SJCRH30 (cell line): ENCODE measurements around the gene VIPR1. TPM values are rescaled to one million over a fixed set of nuclear protein-coding genes. Genes with fewer than 3 reads are reported as not detected.

Experiments
- DNase-seq, 2 experiments: peaks; one replicate each; pipeline ENCODE4 v3.0.0-alpha.2; 2015 to 2020
- H3K27ac ChIP-seq: fragments of 250-450 bp; sonication (Bioruptor Pico); 2 replicates; pipeline ENCODE4 v1.5.1; 2020; ENCODE audit warnings: mild to moderate bottlenecking, moderate library complexity
- H3K27me3 ChIP-seq: fragments of 250-450 bp; sonication (Bioruptor Pico); 2 replicates; pipeline ENCODE4 v1.5.1; 2020; ENCODE audit warnings: mild to moderate bottlenecking, moderate library complexity
- H3K36me3 ChIP-seq: fragments of 250-450 bp; sonication (Bioruptor Pico); 2 replicates; pipeline ENCODE4 v1.5.1; 2020; ENCODE audit warnings: mild to moderate bottlenecking, moderate library complexity
- H3K4me1 ChIP-seq: fragments of 250-450 bp; sonication (Bioruptor Pico); 2 replicates; pipeline ENCODE4 v1.5.1; 2020; ENCODE audit warnings: mild to moderate bottlenecking, moderate library complexity
- H3K4me3 ChIP-seq: fragments of 250-450 bp; sonication (Bioruptor Pico); 2 replicates; pipeline ENCODE4 v1.5.1; 2020; ENCODE audit warnings: mild to moderate bottlenecking, moderate library complexity
- H3K9me3 ChIP-seq: fragments of 250-450 bp; sonication (Bioruptor Pico); replicated peaks from 2 replicates; pipeline ENCODE4 v1.5.1; 2020; ENCODE audit warnings: mild to moderate bottlenecking, moderate library complexity
- total RNA-seq: library from RNA; depleted of rRNA; stranded (reverse); fragments of >200 nt; shearing (Covaris generic); gene quantifications from 2 replicates; pipeline ENCODE4 v1.2.3, GENCODE V29; 2014

The VIPR1 gene
- total RNA-seq, 1 experiment from 2014 or later = not detected

DNA sequence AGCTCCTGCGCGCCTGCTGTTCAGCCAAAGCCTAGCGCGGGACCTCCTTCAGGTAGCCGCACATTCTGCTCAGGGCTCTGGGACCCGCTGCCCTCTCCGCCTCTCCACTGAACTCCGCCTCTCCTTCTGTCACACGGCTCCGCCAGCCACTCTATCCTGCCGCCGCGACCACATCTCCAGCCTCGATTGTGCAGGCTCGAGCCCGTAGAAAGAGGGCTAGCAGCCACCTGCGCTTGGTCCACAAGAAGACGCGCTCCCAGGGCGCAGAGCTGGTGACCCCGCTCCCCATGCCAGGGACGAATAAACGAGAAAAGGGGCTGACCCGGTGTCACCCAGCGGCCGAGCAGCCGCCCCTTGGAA lies 1.1 kb upstream of the VIPR1 start:
- Histone ChIP-seq H3K4me1 (no peaks in the 10 kb centered on the region), H3K4me3 (no peak overlapping the region)

DNA sequence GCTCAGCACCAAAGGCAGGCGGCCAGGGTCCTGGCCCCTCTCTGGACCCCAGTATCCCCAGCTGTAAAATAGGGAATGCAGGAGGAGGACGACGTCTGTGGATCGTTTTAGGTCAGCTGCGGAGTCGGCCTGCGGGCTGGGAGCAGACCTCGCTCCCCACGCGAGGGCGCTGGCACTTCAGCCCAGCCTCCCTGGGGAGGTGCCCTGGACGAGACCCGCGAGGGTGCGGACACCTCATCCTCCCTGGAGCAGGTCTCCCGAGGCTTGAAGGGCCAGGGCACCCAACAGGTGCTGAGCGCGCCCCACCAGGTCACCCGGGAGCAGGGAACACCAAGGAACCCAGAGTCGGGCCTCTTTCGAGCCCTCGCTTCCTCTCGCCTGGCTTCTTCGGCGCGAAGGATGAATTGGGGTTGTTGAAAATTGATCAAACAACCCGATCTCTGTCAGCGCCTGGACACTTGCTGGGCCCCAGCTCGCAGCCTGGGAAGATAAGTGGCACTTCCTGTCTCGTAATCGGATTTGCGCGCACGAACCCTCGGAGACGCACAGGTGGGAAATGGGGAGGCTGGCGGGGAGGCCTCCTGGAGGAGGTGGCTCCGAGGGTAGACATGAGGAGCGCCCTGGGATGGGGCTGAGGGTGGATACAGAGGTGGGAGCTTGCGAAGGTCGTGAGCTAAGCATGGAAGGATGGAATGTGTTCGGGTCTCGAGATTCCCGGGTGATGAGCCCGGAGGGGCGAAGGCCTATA lies 588 bp upstream of the VIPR1 start:
- no peaks in the 10 kb centered on the region for H3K4me1 ChIP-seq
- DNase-seq = no peak
- no peaks in the 10 kb centered on the region for H3K36me3 ChIP-seq
- H3K27me3 ChIP-seq = no peaks in the 10 kb centered on the region
- H3K27ac ChIP-seq = no peak overlapping the region
- no peak overlapping the region for H3K4me3 ChIP-seq
- H3K9me3 ChIP-seq = no peaks in the 10 kb centered on the region

More for the DNA sequence above, 1.1 kb upstream of the VIPR1 start:
- Histone ChIP-seq H3K27ac (no peak overlapping the region), H3K27me3 (no peaks in the 10 kb centered on the region), H3K9me3 (no peaks in the 10 kb centered on the region), H3K36me3 (no peaks in the 10 kb centered on the region)
- no peak for DNase-seq

DNA sequence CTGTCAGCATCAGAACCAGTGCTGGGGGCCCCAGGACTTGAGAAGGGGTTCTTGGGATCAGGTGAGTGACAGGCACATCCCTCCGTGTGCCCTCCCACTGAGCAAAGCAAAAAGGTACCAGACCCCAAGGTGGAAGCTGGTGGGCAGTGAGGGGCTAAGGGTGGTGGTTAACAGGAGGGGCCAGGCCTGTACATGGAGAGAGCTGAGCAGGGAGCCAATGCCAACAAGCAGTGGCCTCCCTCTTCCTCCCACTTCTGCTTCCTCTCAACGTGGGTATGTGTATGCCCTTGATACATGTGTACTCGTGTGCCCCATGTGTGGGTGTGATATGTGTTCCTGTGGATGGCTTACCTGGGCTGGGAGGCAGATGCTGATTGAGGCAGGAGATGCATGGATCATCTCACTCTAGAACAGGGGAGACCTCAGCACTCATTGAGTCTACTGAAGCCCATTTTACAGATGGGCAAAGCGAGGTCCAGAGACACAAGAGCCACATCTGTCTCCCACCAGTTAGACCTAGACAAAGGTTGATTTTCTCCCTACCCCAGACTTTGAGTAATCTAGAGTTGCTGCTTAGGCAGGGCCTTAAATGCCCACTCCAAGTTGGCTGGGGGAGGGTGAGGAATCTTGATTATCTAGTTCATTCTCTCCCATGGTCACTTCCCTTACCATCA lies 945 bp downstream of the VIPR1 start:
- Histone ChIP-seq H3K27ac (no peak overlapping the region), H3K27me3 (no peaks in the 10 kb centered on the region), H3K36me3 (no peaks in the 10 kb centered on the region), H3K4me3 (no peak overlapping the region), H3K9me3 (no peaks in the 10 kb centered on the region), H3K4me1 (no peaks in the 10 kb centered on the region)
- DNase-seq = no peak

DNA sequence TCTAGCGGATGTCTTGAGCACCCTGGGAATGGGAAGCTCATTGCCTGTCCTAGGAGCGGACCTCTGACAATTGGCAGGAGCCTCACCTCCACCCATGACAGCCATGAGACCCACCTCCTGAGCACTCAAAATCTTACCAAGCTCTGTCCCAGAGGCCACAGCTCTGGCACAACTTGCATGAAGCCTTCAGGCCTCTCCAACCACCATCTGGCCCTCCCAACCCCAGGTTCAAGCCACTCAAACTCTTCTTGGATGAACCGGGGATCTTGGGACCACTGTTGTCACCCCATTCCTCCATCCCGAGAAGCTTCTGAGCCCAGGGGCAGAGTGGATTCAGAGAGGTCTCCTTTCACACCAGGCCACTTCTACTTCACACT lies 1.5 kb downstream of the VIPR1 start:
- Histone ChIP-seq H3K9me3 (no peaks in the 10 kb centered on the region), H3K4me3 (no peak overlapping the region), H3K27me3 (no peaks in the 10 kb centered on the region), H3K36me3 (no peaks in the 10 kb centered on the region), H3K27ac (no peak overlapping the region), H3K4me1 (no peaks in the 10 kb centered on the region)
- DNase-seq = no peak

DNA sequence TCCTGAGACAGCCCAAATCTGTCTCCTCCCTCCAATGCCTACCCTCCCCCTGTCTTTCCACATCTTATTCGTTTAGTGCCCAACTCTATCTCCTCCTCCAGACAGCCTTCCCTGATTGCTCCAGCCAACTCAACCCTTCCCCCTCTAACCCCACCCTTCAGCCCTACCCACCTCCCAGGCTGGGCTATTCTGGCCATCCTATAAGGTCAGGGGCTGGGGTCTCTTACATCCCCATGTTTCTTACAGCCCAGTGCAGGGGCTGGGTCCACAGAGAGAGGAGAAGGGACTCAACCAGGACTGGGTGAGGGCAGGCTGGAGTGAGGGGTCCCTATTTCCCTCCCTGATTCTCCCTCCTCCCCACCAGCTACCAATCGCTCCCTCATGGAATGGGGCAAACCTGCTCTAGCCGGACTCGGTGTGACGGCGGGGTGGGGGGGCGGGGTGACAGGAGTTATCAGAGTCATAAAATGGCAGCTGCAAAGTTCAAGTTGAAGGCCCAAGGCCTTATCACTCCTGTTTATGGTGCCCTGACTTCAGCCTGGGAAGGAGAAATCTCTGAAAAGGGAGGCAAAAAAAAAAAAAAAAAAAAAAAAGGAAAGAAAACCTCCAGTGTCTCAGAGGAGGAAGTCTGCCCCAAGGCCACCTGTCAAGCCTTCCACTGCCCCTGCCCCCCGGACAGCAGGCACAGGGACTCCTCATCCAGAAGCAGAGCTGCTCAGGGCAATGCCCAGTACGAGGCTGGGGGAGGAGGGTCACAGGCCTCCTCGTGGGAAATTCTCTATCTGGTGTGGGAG lies 2.1 kb downstream of the VIPR1 start:
- Histone ChIP-seq H3K9me3 (no peaks in the 10 kb centered on the region), H3K4me3 (no peak overlapping the region), H3K36me3 (no peaks in the 10 kb centered on the region), H3K27me3 (no peaks in the 10 kb centered on the region), H3K27ac (no peak overlapping the region), H3K4me1 (no peaks in the 10 kb centered on the region)
- DNase-seq = no peak

DNA sequence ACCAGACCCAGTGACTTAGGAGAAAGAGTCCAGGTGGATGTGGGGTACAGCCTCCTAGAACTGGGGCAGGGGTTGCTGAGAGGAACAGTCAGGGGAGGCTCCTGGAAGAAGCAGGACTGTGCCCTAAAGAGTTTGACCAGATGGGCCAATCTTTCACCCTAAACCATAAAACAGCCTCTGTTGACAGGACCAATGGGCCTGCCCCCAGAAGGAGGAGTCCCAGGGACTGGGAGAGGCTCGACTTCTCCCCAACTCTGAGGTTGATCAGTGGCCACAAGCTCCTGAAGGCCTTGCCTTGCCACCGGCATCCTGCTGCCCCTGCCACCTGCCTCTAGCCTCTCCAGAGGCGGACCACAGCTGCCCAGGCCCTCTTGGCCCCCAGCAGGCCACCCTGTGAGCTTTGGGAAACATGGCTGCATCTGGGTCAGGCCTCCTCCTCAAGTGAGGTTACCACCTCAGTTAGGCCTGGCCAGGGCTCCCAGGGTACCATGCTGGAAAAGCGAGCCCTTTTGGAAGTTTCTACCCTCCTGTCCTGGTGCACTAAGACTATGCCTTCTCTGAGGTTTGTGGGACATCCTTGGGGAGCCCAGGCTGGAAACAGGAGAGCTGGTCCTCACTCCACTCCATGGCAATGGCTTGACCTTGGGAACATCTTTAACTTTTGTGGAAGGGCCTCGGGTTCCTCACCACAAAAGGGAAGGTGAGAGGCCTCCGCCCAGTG lies 2.8 kb downstream of the VIPR1 start:
- no peaks in the 10 kb centered on the region for H3K27me3 ChIP-seq
- no peak overlapping the region for H3K27ac ChIP-seq
- DNase-seq = no peak

DNA sequence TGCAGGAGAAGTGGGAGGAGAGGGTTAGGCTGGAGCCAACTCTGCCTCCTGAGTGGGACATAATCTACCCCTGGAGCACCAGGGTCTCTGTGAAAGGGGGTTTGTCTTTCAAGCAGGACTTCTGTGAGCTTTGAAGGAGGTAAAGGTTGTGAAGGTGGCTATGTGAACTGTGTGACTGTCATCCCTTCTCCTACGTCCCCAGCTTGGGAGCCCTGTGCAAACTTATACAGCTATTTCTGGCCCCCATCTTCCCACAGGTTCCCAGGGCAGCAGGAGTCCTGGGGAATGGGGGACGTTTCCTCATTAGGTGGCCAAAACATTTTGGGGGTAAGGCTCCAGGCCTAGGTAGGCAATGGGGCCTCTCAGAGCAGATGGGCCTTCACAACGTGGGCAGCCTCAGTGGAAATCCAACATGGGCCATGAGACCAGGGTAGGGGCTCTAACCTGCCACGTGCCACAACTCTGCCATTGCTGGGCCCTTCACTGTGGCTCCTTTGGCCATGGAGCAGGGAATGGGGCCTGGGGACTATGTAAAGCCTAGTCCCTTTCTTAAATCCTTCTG lies 3.5 kb downstream of the VIPR1 start:
- no peaks in the 10 kb centered on the region for H3K27me3 ChIP-seq
- H3K27ac ChIP-seq = no peak overlapping the region
- H3K4me3 ChIP-seq = no peak overlapping the region
- H3K9me3 ChIP-seq = no peaks in the 10 kb centered on the region
- no peaks in the 10 kb centered on the region for H3K36me3 ChIP-seq
- H3K4me1 ChIP-seq = no peaks in the 10 kb centered on the region
- no peak for DNase-seq

More for the DNA sequence above, 2.8 kb downstream of the VIPR1 start:
- H3K9me3 ChIP-seq = no peaks in the 10 kb centered on the region
- H3K4me1 ChIP-seq = no peaks in the 10 kb centered on the region
- H3K4me3 ChIP-seq = no peak overlapping the region
- H3K36me3 ChIP-seq = no peaks in the 10 kb centered on the region

DNA sequence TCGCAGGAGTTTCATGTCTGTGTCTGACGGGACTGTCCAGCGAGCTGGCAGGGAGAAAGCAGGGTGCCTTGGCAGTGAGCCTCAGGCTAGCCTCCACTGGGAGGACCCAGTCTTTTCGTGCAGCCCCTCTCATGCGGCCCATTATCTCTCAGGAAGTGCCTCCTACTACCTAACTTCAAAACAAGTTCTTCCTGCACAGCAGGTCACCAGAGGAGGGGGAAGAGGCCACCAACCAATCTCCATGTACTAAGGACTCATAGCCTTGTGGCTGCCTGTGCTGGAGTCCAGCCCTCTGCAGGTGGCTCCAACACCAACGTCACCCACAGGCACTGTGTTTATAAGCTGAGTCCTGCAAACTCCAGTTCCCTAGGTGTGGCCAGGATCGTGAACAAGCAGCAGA lies 4.8 kb downstream of the VIPR1 start:
- no peak for DNase-seq
- no peak overlapping the region for H3K27ac ChIP-seq
- H3K4me3 ChIP-seq = no peak overlapping the region
- H3K27me3 ChIP-seq = no peaks in the 10 kb centered on the region
- H3K4me1 ChIP-seq = no peaks in the 10 kb centered on the region
- no peaks in the 10 kb centered on the region for H3K9me3 ChIP-seq
- H3K36me3 ChIP-seq = no peaks in the 10 kb centered on the region

DNA sequence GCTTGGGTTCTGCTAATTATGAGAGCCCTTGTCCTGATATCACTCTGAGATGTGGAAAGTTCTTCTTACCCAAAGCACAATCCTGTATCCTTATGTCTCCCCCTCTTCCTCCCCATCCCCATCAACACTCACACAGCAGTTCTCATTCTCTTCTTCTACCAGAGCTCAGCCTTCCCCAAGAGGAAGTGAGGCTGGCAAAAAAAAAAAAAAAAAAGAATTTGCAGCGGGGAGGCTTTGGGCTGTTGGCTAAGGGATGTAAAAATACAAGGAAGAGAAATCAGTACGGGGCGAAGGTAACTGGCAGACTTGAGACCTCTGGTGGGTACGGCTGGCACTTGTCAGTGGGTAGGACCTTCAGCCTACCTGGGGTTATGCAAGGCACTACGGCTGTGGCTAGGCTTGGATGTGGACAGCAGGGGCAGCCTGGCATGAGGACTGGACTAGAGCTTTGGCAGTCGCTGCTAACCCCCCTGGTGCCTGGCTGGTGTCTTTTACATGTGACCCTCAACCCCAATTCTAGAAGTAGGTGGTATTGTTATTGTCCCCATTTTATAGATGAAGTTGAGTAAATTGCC lies 5.4 kb downstream of the VIPR1 start:
- DNase-seq = no peak
- Histone ChIP-seq H3K4me3 (no peak overlapping the region), H3K27me3 (no peaks in the 10 kb centered on the region), H3K4me1 (no peaks in the 10 kb centered on the region), H3K36me3 (no peaks in the 10 kb centered on the region), H3K9me3 (no peaks in the 10 kb centered on the region), H3K27ac (no peak overlapping the region)

DNA sequence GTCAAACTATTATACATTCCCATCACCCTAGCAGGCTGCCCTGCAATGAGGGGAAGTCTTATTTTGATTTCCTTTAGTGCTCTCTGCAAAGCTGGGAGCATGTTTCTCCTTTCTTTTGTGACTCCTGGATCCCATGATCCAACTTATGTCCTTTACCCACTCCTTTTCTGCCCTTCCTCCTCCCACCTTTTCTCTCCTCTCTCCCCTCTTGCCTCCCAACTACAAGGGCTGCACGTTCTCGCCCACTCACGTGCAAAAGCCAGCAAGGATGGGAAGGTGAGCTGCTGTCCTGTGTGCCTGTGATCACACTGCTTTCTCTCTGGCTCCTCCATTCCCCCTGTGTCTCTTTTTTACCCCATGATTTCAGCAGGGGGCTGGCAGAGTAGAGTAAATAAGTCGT lies 6.1 kb downstream of the VIPR1 start:
- no peaks in the 10 kb centered on the region for H3K9me3 ChIP-seq
- no peak overlapping the region for H3K4me3 ChIP-seq
- H3K27ac ChIP-seq = no peak overlapping the region
- H3K27me3 ChIP-seq = no peaks in the 10 kb centered on the region
- DNase-seq = no peak
- no peaks in the 10 kb centered on the region for H3K4me1 ChIP-seq
- no peaks in the 10 kb centered on the region for H3K36me3 ChIP-seq

DNA sequence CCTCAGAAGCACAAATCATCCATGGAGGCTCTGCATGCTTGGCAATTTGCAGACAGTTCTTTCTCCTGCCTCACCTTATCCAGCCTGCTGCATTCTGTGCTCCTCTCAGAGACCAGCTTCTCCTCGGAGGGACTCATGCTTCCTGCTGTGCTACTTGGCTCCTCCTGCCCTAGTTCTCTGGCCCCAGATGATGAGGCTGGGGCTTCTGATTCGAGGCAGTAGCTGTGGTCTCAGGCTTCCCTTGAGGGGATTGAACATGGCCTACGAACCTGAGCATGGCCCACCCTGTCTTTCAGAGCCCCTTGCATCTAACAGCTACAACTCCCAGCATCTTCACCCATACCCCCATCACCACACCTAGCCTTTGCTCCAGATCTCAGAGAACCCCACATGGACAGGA lies 6.7 kb downstream of the VIPR1 start:
- Histone ChIP-seq H3K36me3 (no peaks in the 10 kb centered on the region), H3K27me3 (no peaks in the 10 kb centered on the region), H3K4me3 (no peak overlapping the region), H3K4me1 (no peaks in the 10 kb centered on the region), H3K9me3 (no peaks in the 10 kb centered on the region), H3K27ac (no peak overlapping the region)
- no peak for DNase-seq

DNA sequence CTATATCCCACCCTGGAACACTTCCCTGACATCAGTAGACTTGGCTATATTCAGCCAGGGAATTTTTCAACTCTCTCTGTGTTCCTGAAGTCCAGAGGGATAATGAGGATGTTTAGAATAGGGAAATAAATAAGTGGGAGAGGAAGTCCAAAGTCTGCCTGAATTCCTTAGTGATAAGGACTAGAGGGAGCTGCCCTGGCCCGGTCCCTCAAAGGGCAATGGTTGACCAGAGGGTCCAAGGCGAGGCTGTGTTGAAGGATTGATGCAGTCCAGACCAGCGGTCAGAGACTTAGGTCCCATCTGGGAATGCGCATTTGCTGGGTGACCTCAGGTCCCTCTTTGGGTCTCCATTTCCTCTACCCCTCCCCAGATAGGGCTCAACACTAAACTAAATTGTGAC lies 7.9 kb downstream of the VIPR1 start:
- Histone ChIP-seq H3K4me1 (no peaks in the 10 kb centered on the region), H3K27me3 (no peaks in the 10 kb centered on the region), H3K9me3 (no peaks in the 10 kb centered on the region), H3K4me3 (no peak overlapping the region), H3K36me3 (no peaks in the 10 kb centered on the region), H3K27ac (no peak overlapping the region)
- DNase-seq = no peak

DNA sequence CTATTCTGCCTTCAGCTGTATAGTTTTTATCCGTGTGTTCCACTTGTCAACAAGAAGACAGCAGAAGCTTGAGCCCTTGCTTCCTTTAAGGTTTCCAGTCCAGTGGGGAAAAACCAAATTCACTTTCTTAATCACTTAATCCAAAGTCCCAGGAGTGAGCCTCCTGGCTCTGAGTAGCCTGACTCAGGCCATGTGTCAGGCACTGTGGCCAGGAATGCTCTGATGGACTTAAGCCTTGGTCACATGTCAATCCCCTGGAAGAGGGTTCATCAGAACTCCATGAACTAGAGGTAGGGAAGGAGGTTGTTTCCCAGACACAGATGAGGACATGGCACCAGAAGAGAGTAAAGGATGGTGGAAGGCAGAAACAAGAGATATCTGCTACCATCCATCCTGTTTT lies 8.8 kb downstream of the VIPR1 start:
- no peaks in the 10 kb centered on the region for H3K9me3 ChIP-seq
- H3K4me1 ChIP-seq = no peaks in the 10 kb centered on the region
- H3K27ac ChIP-seq = no peak overlapping the region
- H3K27me3 ChIP-seq = no peaks in the 10 kb centered on the region
- H3K4me3 ChIP-seq = no peak overlapping the region
- no peaks in the 10 kb centered on the region for H3K36me3 ChIP-seq
- no peak for DNase-seq

DNA sequence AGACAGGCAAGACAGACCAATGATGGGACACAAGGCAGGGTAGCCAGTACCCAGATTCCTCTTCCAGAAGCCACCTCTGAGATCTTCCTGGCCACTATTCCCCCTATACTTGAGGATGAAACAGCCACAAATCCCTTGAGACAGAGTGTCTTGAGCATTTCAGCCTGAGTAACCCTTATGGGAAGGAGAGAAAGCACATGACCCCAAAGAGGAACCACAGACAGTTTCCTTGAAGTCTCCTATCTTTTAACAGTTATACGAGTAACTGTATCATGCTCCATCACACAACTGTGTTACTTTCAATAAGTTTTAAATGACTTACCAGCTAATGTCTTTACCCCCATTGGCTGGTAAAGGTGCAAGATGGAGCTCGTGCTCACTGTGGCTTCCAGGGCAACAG lies 9.3 kb downstream of the VIPR1 start:
- Histone ChIP-seq H3K4me3 (no peak overlapping the region), H3K4me1 (no peaks in the 10 kb centered on the region), H3K9me3 (no peaks in the 10 kb centered on the region), H3K27ac (no peak overlapping the region), H3K27me3 (no peaks in the 10 kb centered on the region), H3K36me3 (no peaks in the 10 kb centered on the region)
- no peak for DNase-seq
